Activated CD4-positive, alpha-beta memory T cell treated with anti-CD3 and anti-CD28 coated beads, Interleukin-2, amount 10 ng/mL, durations not matched to agents 7 days and 5 days (primary cell): Measurements from ENCODE around the gene CDK5RAP2. TPM values are rescaled to one million over a fixed set of nuclear protein-coding genes. Genes with fewer than 3 reads are reported as not detected.

Source experiments
- CTCF ChIA-PET: fragments of 350-600 bp; sonication (Branson Sonifier 250); formaldehyde crosslinking; loops from one replicate; lab custom pipeline; 2021; ENCODE audit warnings: antibody characterized with exemption, inconsistent platforms; lab: Charles Lee
- POLR2A ChIA-PET: fragments of 350-600 bp; sonication (Branson Sonifier 250); formaldehyde crosslinking; loops from one replicate; lab custom pipeline; 2021; ENCODE audit warnings: antibody characterized with exemption; lab: Charles Lee
- DNase-seq: peaks from one replicate; pipeline ENCODE4 v3.0.0-alpha.2; 2020
- H3K27ac Mint-ChIP-seq: one replicate; pipeline ENCODE4 v1.8.0; 2021; ENCODE audit warnings: mild to moderate bottlenecking, mixed read lengths
- H3K27me3 Mint-ChIP-seq: one replicate; pipeline ENCODE4 v1.8.0; 2021; ENCODE audit warnings: mixed read lengths
- H3K36me3 Mint-ChIP-seq: one replicate; pipeline ENCODE4 v1.8.0; 2021; ENCODE audit warnings: low read depth, mixed read lengths
- H3K4me1 Mint-ChIP-seq: one replicate; pipeline ENCODE4 v1.8.0; 2021; ENCODE audit warnings: mixed read lengths
- H3K4me3 Mint-ChIP-seq: one replicate; pipeline ENCODE4 v1.8.0; 2021; ENCODE audit warnings: mild to moderate bottlenecking, mixed read lengths
- H3K9me3 Mint-ChIP-seq: one replicate; pipeline ENCODE4 v1.8.0; 2021; ENCODE audit warnings: mixed read lengths
- total RNA-seq, 2 experiments: library from RNA; stranded (reverse); gene quantifications; one replicate each; pipeline ENCODE4 v1.2.3, GENCODE V29; 2021

CDK5RAP2 gene
- total RNA-seq, 2 experiments from 2014 or later: 84.2 to 98.9 TPM

DNA sequence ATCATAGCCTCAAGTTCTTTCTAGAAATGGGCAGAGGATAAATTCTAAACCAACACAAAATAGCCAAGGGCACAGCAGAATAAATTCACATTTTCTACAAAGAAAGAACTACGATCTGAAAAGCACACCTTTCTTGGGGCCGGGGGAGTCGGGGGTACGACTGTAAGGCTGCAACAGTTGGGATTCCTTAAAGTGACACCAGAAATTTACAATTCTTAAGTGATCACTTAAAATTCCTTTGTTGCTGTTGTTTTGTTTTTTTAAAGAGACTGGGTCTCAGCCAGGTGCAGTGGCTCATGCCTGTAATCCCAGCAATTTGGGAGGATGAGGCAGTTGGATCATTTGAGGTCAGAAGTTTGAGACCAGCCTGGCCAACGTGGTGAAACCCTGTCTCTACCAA, 95.8 kb downstream of the CDK5RAP2 start:
- Mint-ChIP-seq H3K9me3 (no peaks in the 10 kb centered on the region), H3K4me1 (no peaks in the 10 kb centered on the region), H3K36me3 (peaks cover 39% of the 10 kb centered on the region), H3K27me3 (no peaks in the 10 kb centered on the region), H3K27ac (no peak overlapping the region), H3K4me3 (no peak overlapping the region)
- POLR2A ChIA-PET: interaction anchor here (0.6 kb wide), 1 partner anchor 771 kb away, joined by 3 read pairs; no protein-coding TSS in a partner anchor
- DNase-seq: no peak
- CTCF ChIA-PET: no interaction called here

- no peaks in the 10 kb centered on the region for H3K27me3 Mint-ChIP-seq
- ChIA-PET POLR2A (no interaction called here), CTCF (no interaction called here)
- H3K27ac Mint-ChIP-seq: no peak overlapping the region
- peaks cover 42% of the 10 kb centered on the region for H3K36me3 Mint-ChIP-seq
- H3K9me3 Mint-ChIP-seq: no peaks in the 10 kb centered on the region
- no peak for DNase-seq
- H3K4me3 Mint-ChIP-seq: no peak overlapping the region
- H3K4me1 Mint-ChIP-seq: no peaks in the 10 kb centered on the region
These were observed 97.4 kb downstream of the CDK5RAP2 start for GRCh38 chr9:120482424-120483186.

DNA sequence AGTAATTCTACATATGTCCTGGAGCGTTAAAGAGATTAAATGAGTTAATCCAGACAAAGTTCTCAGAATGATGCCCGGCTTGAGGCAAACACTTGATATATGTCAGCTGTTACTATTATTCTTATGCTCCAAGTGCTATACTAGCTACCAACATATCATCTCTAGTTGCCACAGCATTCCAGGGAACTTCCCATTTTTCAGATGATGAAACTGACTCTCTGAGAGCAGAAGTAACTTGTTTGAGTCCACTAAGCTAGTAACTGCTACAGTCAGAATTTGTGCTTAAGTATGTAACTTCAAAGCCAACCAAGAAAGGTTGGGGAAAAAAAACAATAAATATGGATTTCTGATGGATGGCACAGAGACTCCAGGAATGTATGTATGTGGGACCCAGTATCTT, 98.1 kb downstream of the CDK5RAP2 start:
- H3K4me3 Mint-ChIP-seq: no peak overlapping the region
- CTCF ChIA-PET: no interaction called here
- peaks cover 35% of the 10 kb centered on the region for H3K36me3 Mint-ChIP-seq
- no peaks in the 10 kb centered on the region for H3K4me1 Mint-ChIP-seq
- H3K27ac Mint-ChIP-seq: no peak overlapping the region
- H3K9me3 Mint-ChIP-seq: no peaks in the 10 kb centered on the region
- H3K27me3 Mint-ChIP-seq: no peaks in the 10 kb centered on the region
- POLR2A ChIA-PET: no interaction called here
- DNase-seq: no peak

DNA sequence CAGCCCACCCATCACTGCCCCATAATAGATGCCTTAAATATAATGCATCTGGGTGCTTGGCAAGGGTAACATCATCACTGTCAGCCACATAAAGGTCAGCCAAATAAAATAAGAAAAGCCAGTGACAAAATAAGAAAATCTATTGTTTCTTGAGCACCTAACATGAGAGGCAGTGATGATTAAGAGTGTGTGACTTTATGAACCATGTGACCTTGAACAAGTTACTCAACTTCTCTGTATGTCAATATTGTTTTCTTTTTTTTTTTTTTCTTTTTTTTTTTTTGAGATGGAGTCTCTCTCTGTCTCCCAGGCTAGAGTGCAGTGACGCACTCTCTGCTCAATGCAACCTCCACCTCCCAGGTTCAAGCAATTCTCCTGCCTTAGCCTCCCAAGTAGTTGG, 98.7 kb downstream of the CDK5RAP2 start:
- H3K36me3 Mint-ChIP-seq: peaks cover 32% of the 10 kb centered on the region
- H3K9me3 Mint-ChIP-seq: no peaks in the 10 kb centered on the region
- H3K4me3 Mint-ChIP-seq: no peak overlapping the region
- no peak overlapping the region for H3K27ac Mint-ChIP-seq
- no peaks in the 10 kb centered on the region for H3K4me1 Mint-ChIP-seq
- POLR2A ChIA-PET: no interaction called here
- no peak for DNase-seq
- no peaks in the 10 kb centered on the region for H3K27me3 Mint-ChIP-seq
- CTCF ChIA-PET: no interaction called here

- Mint-ChIP-seq H3K36me3 (peaks cover 37% of the 10 kb centered on the region), H3K27me3 (no peaks in the 10 kb centered on the region), H3K27ac (no peak overlapping the region), H3K4me3 (no peak overlapping the region), H3K9me3 (no peaks in the 10 kb centered on the region), H3K4me1 (peaks cover 2% of the 10 kb centered on the region)
- ChIA-PET CTCF (no interaction called here), POLR2A (no interaction called here)
- DNase-seq: no peak
These were observed 99.3 kb downstream of the CDK5RAP2 start for GRCh38 chr9:120480707-120481106.

- CTCF ChIA-PET: interaction anchor here (1.0 to 2.0 kb wide), 7 partner anchors 10 to 510 kb away, joined by 3 to 8 read pairs (median 4); no protein-coding TSS in a partner anchor
- no peak for DNase-seq
- Mint-ChIP-seq H3K27me3 (no peaks in the 10 kb centered on the region), H3K27ac (no peak overlapping the region), H3K4me3 (no peak overlapping the region), H3K9me3 (no peaks in the 10 kb centered on the region), H3K36me3 (peaks cover 44% of the 10 kb centered on the region), H3K4me1 (peaks cover 2% of the 10 kb centered on the region)
- POLR2A ChIA-PET: no interaction called here
These were observed 101.8 kb downstream of the CDK5RAP2 start for GRCh38 chr9:120478208-120478607.

DNA sequence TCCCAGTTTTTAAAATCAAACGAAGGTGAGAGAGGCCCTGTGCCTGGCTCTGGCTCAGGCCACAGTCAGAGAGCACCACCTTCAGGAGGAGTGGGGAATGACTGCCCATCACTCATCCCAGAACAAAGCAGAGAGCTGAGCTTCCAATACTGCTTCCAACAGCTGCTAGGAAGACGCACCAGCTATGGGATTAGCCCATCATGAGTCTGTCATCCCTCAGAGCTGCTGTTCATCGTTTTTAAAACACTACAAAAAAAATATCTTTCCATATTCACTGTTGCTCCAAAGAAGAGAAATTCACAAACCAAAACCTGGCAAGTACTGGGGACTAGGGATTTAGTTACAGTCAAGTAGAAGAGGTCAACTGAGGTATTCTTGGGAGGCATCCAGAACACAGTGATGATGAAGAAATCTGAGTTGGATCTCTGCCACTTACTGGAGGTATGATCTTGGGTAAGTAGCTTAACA, 102.4 kb downstream of the CDK5RAP2 start:
- CTCF ChIA-PET: interaction anchor here (0.6 to 2.0 kb wide), 20 partner anchors 9 to 1186 kb away, joined by 3 to 8 read pairs (median 4); no protein-coding TSS in a partner anchor
- Mint-ChIP-seq H3K27ac (no peak overlapping the region), H3K4me3 (no peak overlapping the region), H3K9me3 (no peaks in the 10 kb centered on the region), H3K36me3 (peaks cover 42% of the 10 kb centered on the region), H3K27me3 (no peaks in the 10 kb centered on the region), H3K4me1 (peaks cover 2% of the 10 kb centered on the region)
- POLR2A ChIA-PET: no interaction called here
- peak; percentile 40 for DNase-seq

DNA sequence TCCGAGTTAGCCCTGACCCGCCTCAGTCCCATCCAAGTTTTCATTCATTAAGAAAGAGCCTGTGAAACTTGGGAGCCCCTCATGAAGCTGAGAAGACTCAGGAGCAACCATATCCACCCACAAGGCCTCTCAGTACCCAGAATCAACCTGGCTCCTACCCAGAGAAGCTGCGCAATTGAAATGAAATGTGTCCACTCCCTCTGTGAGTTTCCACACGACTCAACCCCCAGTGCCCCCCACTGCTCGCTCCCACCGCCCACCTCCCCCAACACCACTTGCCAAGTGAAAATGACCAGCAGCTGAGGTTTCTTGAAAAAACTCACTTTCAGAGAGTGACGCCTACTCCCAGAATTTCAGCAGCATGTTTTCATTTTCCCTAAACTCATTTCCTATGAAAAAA, 104.6 kb downstream of the CDK5RAP2 start:
- H3K4me1 Mint-ChIP-seq: peaks cover 2% of the 10 kb centered on the region
- H3K27ac Mint-ChIP-seq: no peak overlapping the region
- POLR2A ChIA-PET: no interaction called here
- CTCF ChIA-PET: interaction anchor here (0.7 to 1.0 kb wide), 2 partner anchors 32 to 906 kb away, joined by 3 read pairs; no protein-coding TSS in a partner anchor
- no peaks in the 10 kb centered on the region for H3K9me3 Mint-ChIP-seq
- H3K36me3 Mint-ChIP-seq: peaks cover 50% of the 10 kb centered on the region
- no peak overlapping the region for H3K4me3 Mint-ChIP-seq
- H3K27me3 Mint-ChIP-seq: no peaks in the 10 kb centered on the region
- no peak for DNase-seq

- CTCF ChIA-PET: no interaction called here
- H3K36me3 Mint-ChIP-seq: peaks cover 53% of the 10 kb centered on the region
- no peak overlapping the region for H3K4me3 Mint-ChIP-seq
- no peak for DNase-seq
- H3K4me1 Mint-ChIP-seq: peaks cover 2% of the 10 kb centered on the region
- H3K27me3 Mint-ChIP-seq: no peaks in the 10 kb centered on the region
- no peaks in the 10 kb centered on the region for H3K9me3 Mint-ChIP-seq
- H3K27ac Mint-ChIP-seq: no peak overlapping the region
- POLR2A ChIA-PET: no interaction called here
These were observed 105.2 kb downstream of the CDK5RAP2 start for GRCh38 chr9:120474591-120475243.

- Mint-ChIP-seq H3K4me3 (no peak overlapping the region), H3K9me3 (no peaks in the 10 kb centered on the region), H3K27ac (no peak overlapping the region), H3K4me1 (peaks cover 2% of the 10 kb centered on the region), H3K27me3 (no peaks in the 10 kb centered on the region), H3K36me3 (peaks cover 58% of the 10 kb centered on the region)
- no peak for DNase-seq
- ChIA-PET POLR2A (no interaction called here), CTCF (no interaction called here)
These were observed 106.4 kb downstream of the CDK5RAP2 start for GRCh38 chr9:120473608-120474007.

- H3K4me3 Mint-ChIP-seq: no peak overlapping the region
- no peak overlapping the region for H3K27ac Mint-ChIP-seq
- ChIA-PET CTCF (no interaction called here), POLR2A (no interaction called here)
- peaks cover 38% of the 10 kb centered on the region for H3K36me3 Mint-ChIP-seq
- H3K9me3 Mint-ChIP-seq: no peaks in the 10 kb centered on the region
- no peak for DNase-seq
- no peaks in the 10 kb centered on the region for H3K27me3 Mint-ChIP-seq
- no peaks in the 10 kb centered on the region for H3K4me1 Mint-ChIP-seq
These were observed 114.1 kb downstream of the CDK5RAP2 start for GRCh38 chr9:120465685-120466407.

GRCh38 chr9:120464887-120465421, 115.0 kb downstream of the CDK5RAP2 start:
- Mint-ChIP-seq H3K4me1 (no peaks in the 10 kb centered on the region), H3K4me3 (no peak overlapping the region), H3K27me3 (no peaks in the 10 kb centered on the region), H3K9me3 (no peaks in the 10 kb centered on the region), H3K27ac (no peak overlapping the region), H3K36me3 (peaks cover 38% of the 10 kb centered on the region)
- no peak for DNase-seq
- CTCF ChIA-PET: no interaction called here
- POLR2A ChIA-PET: no interaction called here
